Stimulated activated effector memory CD8-positive, alpha-beta T cell treated with anti-CD3 and anti-CD28 coated beads, Interleukin-12 subunit alpha, Interleukin-12 subunit beta, amount 100 ng/mL, for 72 hours (primary cell): ENCODE measurements around the gene ELAVL1.
"Not testable (repeated sequence)": the region's sequence is repeated elsewhere in the genome, so short reads cannot be mapped to it uniquely, and the experiment has no call there.

Source experiments
- ATAC-seq: fragments of 150-1000 bp; cut with Tn5 transposase; 2 replicates; pipeline ENCODE4 v1.10.0; 2021
- DNase-seq, 2 donors: peaks; one replicate each; pipeline ENCODE4 v3.0.0; 2021 to 2022; ENCODE audit warnings: low spot score in 2 of 2
- H3K27ac Mint-ChIP-seq: one replicate; pipeline ENCODE4 v1.8.0; 2022; ENCODE audit warnings: mild to moderate bottlenecking, mixed read lengths
- H3K36me3 Mint-ChIP-seq: one replicate; pipeline ENCODE4 v1.8.0; 2022; ENCODE audit warnings: mild to moderate bottlenecking, mixed read lengths
- H3K4me1 Mint-ChIP-seq: one replicate; pipeline ENCODE4 v1.8.0; 2022; ENCODE audit warnings: mixed read lengths
- H3K4me3 Mint-ChIP-seq: one replicate; pipeline ENCODE4 v1.8.0; 2022; ENCODE audit warnings: mild to moderate bottlenecking, mixed read lengths
- H3K9me3 Mint-ChIP-seq: one replicate; pipeline ENCODE4 v1.8.0; 2022; ENCODE audit warnings: mixed read lengths

The ELAVL1 gene

GRCh38 chr19:7920519-7921301 is 84.7 kb downstream of the ELAVL1 start:
- DNase-seq (peak; percentile 94 to 97), ATAC-seq (peak; percentile 58)
- Mint-ChIP-seq H3K4me3 (peak overlapping the region; percentile 85), H3K4me1 (peaks cover 47% of the 10 kb centered on the region), H3K27ac (peak overlapping the region; percentile 67), H3K36me3 (peaks cover 30% of the 10 kb centered on the region), H3K9me3 (no peaks in the 10 kb centered on the region)

DNA sequence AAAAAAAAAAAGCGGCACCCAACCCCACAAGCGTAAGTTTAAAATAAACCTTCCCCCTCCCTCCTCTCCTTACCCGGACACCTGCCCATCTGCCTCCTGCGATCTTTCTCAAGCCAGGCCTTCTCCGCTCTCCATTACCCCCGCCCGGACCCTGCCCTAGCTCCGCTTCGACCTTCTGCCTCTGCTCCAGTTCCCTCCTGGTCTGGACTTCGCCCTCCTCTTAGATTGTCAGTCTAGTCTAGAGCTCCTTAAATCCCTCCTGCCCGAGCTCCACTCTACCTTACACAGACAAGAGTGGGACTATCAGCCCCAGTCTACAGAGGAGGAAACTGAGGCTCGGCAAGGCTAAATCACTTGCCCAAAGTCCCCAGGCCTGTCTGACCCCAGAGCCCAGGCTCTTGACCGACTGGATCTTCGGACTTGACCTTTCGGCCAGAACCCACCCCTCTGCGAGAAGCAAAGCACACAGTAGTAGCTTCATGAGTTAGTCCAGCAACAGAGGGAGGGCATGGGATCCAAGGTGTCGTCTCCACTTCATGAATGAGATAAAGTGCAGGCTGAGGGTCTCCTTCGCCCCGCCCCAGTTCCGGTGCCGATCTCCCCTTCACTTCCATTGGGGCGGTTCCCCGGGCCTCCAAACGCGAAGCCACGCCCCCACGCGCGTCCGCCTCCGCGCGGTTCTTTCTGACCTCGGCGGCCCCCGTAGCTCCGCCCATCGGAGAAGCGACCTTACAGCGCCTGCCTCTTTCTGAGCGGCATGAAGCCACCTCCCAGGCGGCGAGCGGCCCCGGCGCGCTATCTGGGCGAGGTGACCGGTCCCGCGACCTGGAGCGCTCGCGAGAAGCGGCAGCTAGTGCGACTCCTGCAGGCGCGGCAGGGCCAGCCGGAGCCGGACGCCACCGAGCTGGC is 85.6 kb downstream of the ELAVL1 start, which contains the start of gene SNAPC2:
SNAPC2 (plus strand) TSS at position 729 of the 909 bp plus-strand sequence; CDS start at position 758, 29 bp downstream.
- peaks cover 46% of the 10 kb centered on the region for H3K4me1 Mint-ChIP-seq
- H3K36me3 Mint-ChIP-seq = peaks cover 24% of the 10 kb centered on the region
- DNase-seq (peak; percentile 96 to 98), ATAC-seq (peak; percentile 81)
- peak within 1 kb of the TSS; percentile 67 for H3K27ac Mint-ChIP-seq
- peak within 1 kb of the TSS; percentile 85 for H3K4me3 Mint-ChIP-seq
- H3K9me3 Mint-ChIP-seq = no peaks in the 10 kb centered on the region

DNA sequence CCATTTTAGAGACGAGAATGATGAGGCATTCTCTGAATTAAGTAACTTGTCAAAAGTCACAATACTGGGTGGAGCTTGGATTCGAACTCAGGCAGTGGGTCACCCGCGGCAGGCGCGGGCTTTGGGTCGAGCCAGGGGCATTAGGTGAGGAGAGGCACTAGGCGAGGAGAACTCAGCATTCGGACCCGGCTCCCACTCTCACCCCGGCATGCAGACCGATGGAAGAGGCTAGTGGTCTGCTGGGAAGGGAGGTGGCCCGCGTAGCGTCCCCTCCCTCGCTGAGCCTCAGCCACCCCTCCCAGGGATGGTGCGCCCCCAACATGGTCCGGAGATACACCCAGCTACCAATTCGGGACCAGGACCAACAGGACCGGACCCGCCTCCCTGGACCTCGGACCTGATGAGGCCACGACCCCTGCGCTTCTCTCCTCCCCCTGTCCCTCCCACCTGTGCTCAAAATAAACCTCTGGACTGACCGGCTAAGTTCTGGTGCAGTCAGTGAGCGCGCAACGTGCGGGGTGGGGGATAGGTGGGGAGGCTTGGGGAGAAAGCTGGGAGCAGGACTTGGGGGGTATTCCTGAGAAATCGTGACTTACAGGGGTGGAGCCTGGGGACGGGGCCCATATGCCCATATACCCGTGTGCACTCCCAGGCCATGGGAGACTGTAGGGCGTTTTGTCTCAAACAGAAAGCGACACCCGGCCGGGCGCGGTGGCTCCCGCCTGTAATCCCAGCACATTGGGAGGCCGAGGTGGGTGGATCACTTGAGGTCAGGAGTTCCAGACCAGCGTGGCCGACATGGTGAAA is 86.6 kb downstream of the ELAVL1 start:
- H3K4me1 Mint-ChIP-seq = peaks cover 40% of the 10 kb centered on the region
- no peaks in the 10 kb centered on the region for H3K9me3 Mint-ChIP-seq
- DNase-seq (no peak), ATAC-seq (no peak)
- peak overlapping the region; percentile 85 for H3K4me3 Mint-ChIP-seq
- H3K36me3 Mint-ChIP-seq = peaks cover 23% of the 10 kb centered on the region
- H3K27ac Mint-ChIP-seq = no peak overlapping the region

GRCh38 chr19:7918062-7918614 is 87.3 kb downstream of the ELAVL1 start:
- H3K4me3 Mint-ChIP-seq = peak overlapping the region; percentile 85
- H3K27ac Mint-ChIP-seq, ATAC-seq, H3K9me3 Mint-ChIP-seq, DNase-seq: not testable (repeated sequence)
- peaks cover 41% of the 10 kb centered on the region for H3K4me1 Mint-ChIP-seq
- H3K36me3 Mint-ChIP-seq = peaks cover 23% of the 10 kb centered on the region

DNA sequence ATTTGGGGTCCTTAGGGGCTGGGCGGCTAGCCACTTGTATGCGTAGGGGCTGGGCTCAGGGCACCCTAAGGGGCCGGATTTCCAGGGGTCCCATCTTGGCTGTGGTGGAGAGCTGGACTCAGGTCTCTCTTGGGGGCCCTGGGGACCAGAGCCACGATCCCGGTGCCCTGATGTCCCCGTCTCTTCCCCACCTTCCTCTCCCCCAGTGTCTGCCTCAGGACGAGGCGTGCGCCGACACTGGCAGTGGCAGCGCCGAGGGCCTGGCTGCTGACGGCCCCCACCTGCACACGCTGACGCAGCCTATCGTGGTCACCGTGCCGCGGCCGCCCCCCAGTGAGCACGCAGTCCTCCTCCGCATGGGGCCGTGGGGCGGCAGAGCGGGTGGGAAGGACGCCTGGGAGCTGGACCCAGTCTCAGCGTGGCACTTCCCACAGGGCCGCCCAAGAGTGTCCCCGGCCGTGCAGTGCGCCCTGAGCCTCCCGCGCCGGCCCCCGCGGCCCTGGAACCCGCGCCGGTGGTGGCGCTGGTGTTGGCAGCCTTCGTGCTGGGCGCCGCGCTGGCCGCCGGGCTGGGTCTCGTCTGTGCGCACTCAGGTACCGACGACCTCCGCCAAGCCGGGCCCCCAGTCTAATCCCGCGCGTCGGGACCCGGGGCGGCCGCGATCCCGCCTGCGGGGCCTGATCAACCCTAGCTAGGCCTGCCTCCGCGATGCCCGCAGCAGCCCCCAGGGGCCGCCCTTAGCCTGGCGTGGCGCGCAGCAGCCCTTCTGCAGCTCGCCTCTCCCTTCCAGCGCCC is 88.0 kb downstream of the ELAVL1 start:
- H3K9me3 Mint-ChIP-seq = no peaks in the 10 kb centered on the region
- peaks cover 47% of the 10 kb centered on the region for H3K4me1 Mint-ChIP-seq
- H3K36me3 Mint-ChIP-seq = peaks cover 23% of the 10 kb centered on the region
- DNase-seq (peak; percentile 41 to 79), ATAC-seq (peak; percentile 55)
- no peak overlapping the region for H3K27ac Mint-ChIP-seq
- H3K4me3 Mint-ChIP-seq = peak overlapping the region; percentile 85

DNA sequence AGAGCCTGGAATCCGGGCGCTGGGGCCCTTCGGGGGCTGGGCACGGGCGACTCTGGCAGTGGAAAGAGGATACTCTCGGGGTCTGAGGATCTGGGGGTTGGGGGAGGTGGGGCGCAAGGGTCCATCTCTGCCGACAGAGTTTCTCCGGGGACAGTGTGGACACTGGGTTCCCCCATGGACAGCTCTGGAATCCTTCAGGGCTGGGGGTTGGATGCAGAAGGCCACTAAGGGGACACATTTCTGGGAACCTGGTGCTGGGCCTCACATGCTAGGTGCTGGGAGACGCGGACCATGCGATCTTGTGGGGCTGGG is 88.5 kb downstream of the ELAVL1 start:
- Mint-ChIP-seq H3K4me3 (peak overlapping the region; percentile 85), H3K4me1 (peaks cover 42% of the 10 kb centered on the region), H3K36me3 (peaks cover 19% of the 10 kb centered on the region), H3K9me3 (no peaks in the 10 kb centered on the region), H3K27ac (no peak overlapping the region)
- ATAC-seq (no peak), DNase-seq (peak in 1 of 2 donors; percentile 69)

DNA sequence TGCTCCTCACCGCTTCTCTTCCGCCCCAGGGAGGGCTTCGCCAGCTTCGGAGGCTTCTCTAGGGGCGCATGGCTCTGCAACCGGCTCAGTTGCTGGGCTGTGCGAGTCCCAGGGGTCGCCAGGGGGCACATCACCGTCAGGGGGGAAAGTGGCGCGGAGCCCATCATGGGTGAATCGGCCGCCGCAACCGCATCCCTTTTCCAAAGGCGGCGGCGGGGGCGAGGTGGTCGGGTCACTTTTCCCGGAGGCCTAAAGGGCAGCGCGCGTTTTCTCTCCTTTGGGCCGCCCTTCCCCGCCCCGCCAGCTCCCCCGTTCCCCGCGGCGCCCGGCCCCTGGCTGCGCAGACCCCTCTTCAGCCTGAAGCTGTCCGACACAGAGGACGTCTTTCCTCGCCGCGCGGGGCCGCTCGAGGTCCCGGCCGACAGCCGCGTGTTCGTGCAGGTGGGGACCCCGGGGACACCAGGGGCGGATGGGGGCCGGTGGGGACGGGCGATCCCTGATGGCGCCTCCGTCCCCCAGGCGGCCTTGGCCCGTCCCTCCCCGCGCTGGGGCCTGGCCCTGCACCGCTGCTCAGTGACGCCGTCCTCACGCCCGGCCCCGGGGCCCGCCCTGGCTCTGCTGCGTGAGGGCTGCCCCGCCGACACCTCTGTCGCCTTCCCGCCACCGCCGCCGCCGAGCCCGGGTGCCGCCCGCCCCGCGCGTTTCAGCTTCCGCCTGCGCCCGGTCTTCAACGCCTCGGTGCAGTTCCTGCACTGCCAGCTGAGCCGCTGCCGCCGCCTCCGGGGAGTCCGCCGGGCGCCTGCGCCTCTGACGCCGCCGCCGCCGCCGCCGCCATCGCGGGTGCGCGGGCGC is 89.1 kb downstream of the ELAVL1 start:
- peak; percentile 52 to 79 for DNase-seq
- Mint-ChIP-seq H3K4me1 (peaks cover 37% of the 10 kb centered on the region), H3K9me3 (no peaks in the 10 kb centered on the region), H3K4me3 (peak overlapping the region; percentile 85), H3K36me3 (peaks cover 16% of the 10 kb centered on the region), H3K27ac (no peak overlapping the region)
- peak; percentile 25 for ATAC-seq

GRCh38 chr19:7915250-7916102 is 90.0 kb downstream of the ELAVL1 start:
- Mint-ChIP-seq H3K27ac (no peak overlapping the region), H3K36me3 (peaks cover 12% of the 10 kb centered on the region), H3K4me1 (peaks cover 29% of the 10 kb centered on the region), H3K9me3 (no peaks in the 10 kb centered on the region), H3K4me3 (peak overlapping the region; percentile 85)
- DNase-seq = no peak
- no peak for ATAC-seq

GRCh38 chr19:7914598-7915045 is 90.8 kb downstream of the ELAVL1 start, which contains the start of gene TGFBR3L:
Gene TGFBR3L (plus strand): TSS chr19:7914830.
- Mint-ChIP-seq H3K36me3 (peaks cover 15% of the 10 kb centered on the region), H3K4me1 (peaks cover 25% of the 10 kb centered on the region), H3K4me3 (peak within 1 kb of the TSS; percentile 85), H3K27ac (no peak within 1 kb of the TSS), H3K9me3 (no peaks in the 10 kb centered on the region)
- DNase-seq = peak in 1 of 2 donors; percentile 51
- no peak for ATAC-seq

DNA sequence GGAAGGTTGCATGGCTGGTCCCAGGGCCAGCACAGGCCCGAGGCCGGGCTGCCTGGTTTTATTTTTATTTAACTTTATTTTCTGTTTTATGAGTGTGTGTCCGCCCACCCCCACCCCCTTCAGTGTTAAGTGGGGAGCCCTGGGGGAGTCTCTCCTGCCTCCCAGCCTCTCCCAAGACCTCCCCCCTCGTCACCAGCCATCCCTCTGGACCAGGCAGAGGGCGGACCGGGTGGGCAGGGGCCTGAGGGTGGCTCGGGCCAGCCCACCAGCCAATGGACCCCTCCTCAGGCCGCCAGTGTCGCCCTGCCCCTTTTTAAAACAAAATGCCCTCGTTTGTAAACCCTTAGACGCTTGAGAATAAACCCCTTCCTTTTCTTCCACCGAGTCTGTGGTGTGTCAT is 91.3 kb downstream of the ELAVL1 start:
- H3K4me3 Mint-ChIP-seq = no peak overlapping the region
- no peaks in the 10 kb centered on the region for H3K9me3 Mint-ChIP-seq
- ATAC-seq (no peak), DNase-seq (no peak)
- peaks cover 15% of the 10 kb centered on the region for H3K36me3 Mint-ChIP-seq
- no peak overlapping the region for H3K27ac Mint-ChIP-seq
- H3K4me1 Mint-ChIP-seq = peaks cover 22% of the 10 kb centered on the region

- ATAC-seq (no peak), DNase-seq (no peak)
- no peak overlapping the region for H3K4me3 Mint-ChIP-seq
- H3K4me1 Mint-ChIP-seq = peaks cover 22% of the 10 kb centered on the region
- H3K9me3 Mint-ChIP-seq = no peaks in the 10 kb centered on the region
- peaks cover 15% of the 10 kb centered on the region for H3K36me3 Mint-ChIP-seq
- no peak overlapping the region for H3K27ac Mint-ChIP-seq
Measured at GRCh38 chr19:7913652-7914051, 91.8 kb downstream of the ELAVL1 start.

DNA sequence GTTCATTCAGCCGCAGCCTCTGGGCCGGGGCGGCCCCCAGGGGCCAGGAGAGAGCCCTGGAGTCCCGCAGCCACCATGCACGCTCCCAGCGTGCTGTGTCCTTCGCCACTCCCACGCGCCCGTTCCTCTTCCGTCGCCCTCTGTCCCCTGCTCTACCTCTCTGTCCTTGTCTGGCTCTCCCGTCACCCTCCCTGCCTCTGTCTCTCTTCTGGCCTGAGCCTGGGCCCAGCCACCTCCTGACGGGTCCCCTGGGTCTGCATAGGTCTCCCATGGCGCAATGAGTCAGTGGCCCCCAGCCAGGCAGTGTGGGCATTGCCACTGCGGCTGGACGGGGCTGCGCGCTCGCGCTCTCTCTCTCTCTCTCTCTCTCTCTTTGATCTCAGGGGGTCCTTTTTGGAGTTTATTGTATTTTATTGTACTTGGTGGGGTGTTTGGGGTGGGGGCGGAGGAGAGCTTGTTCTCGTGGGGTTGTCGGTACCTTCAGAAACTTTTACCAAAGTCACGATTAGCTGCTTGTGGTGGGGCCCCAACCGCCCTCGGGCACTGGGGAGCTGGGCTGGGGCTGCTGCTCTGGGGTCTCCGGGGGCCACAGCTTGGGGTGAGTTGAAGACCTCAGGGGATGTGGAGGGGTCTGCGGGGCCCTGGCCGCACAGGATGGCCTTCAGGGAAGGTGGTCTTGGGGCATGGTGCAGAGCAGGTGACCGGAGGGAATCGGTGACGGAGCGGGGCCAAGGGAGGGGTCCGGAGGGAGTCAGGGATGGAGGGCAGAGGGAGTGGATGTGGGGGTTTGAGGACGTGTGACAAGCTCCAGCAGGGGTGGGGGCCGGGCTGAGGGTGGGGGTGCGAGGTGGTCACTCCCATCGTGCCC is 92.5 kb downstream of the ELAVL1 start:
- peaks cover 19% of the 10 kb centered on the region for H3K4me1 Mint-ChIP-seq
- no peak overlapping the region for H3K4me3 Mint-ChIP-seq
- peaks cover 15% of the 10 kb centered on the region for H3K36me3 Mint-ChIP-seq
- ATAC-seq (no peak), DNase-seq (no peak)
- no peaks in the 10 kb centered on the region for H3K9me3 Mint-ChIP-seq
- H3K27ac Mint-ChIP-seq = no peak overlapping the region
